Measurements from ENCODE around the gene GM2A. TPM values are rescaled to one million over a fixed set of nuclear protein-coding genes. Genes with fewer than 3 reads are reported as not detected.

GM2A gene
- total and polyA plus RNA-seq, 2 of the 13 experiments (the other 11 are each of a cell fraction or from before 2014, with no cell fraction given) = 14.6 to 29.6 TPM

DNA sequence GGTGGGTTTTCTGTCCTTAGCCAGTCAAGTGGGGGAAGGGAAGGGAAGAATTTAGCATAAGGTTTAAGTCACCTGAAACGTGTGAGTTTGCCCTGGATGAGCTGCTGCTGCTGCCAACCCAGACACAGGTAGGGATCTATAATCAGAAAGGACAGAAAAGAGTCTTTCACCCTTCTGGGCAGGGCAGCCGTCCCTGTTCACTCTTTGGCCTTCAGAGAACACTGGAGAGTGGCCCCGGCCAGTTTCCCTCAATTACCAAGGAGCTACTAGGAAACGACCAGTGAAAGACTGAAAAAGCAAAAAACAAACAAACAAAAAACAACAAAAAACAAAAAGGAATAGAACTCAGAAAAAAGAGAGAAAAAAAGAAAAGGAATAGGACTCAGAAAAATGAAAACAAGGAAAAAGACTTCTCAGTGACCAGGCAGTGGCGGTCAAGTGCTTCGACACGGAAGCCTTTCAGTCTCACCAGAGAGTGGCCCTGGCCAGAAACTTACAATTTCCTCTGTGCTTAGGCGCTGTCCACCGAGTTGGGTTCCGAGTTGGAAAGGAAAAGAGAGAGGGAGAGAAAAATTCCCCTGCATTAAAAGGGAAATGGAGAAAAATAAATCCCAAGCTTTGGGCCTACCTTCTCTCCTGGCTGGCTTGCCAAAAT lies 2.5 kb upstream of the GM2A start (continued):
- TF ChIP-seq ZNF670 (CRISPR knock-in tag; IDR thresholded peaks at IDR 0.05; ENCODE audit: borderline replicate concordance) (no peak), ZNF879 (CRISPR knock-in tag; IDR thresholded peaks at IDR 0.05) (no peak), PAWR (CRISPR knock-in tag; IDR thresholded peaks at IDR 0.05; ENCODE audit: borderline replicate concordance) (no peak), KDM3A (CRISPR knock-in tag; IDR thresholded peaks at IDR 0.05; ENCODE audit: low read depth) (0 out of 2 replicates have a peak, but pooled peaks have one; percentile 23), SETDB1 (CRISPR knock-in tag; IDR thresholded peaks at IDR 0.05; ENCODE audit: borderline replicate concordance) (no peak), TGIF2 (CRISPR knock-in tag; IDR thresholded peaks at IDR 0.05) (peak; percentile 38; the same call in 1 of the 2 replicates), SPEN (CRISPR knock-in tag; IDR thresholded peaks at IDR 0.05; ENCODE audit: low read depth) (0 out of 2 replicates have a peak, but pooled peaks have one; percentile 24), ZNF468 (CRISPR knock-in tag; IDR thresholded peaks at IDR 0.05) (no peak), KDM5A (IDR thresholded peaks at IDR 0.05; ENCODE audit: borderline replicate concordance, low read length) (peak; percentile 66; the same call in 1 of the 2 replicates), ASH2L (IDR thresholded peaks at IDR 0.05; ENCODE audit: insufficient read length, low read depth, low read length) (peak; percentile 45), U2AF1 (optimal IDR thresholded peaks at IDR 0.05; ENCODE audit: low read depth, low read length) (no peak), ZNF720 (CRISPR knock-in tag; IDR thresholded peaks at IDR 0.05) (no peak), ZNF564 (CRISPR knock-in tag; IDR thresholded peaks at IDR 0.05) (no peak), IKZF4 (CRISPR knock-in tag; IDR thresholded peaks at IDR 0.05; ENCODE audit: borderline replicate concordance, low read depth, not compliant biosample characterization) (no peak), MTF2 (CRISPR knock-in tag; IDR thresholded peaks at IDR 0.05; ENCODE audit: borderline replicate concordance) (no peak), PRPF4 (IDR thresholded peaks at IDR 0.05; ENCODE audit: low read depth, low read length, poor library complexity, severe bottlenecking) (no peak), ZNF484 (CRISPR knock-in tag; IDR thresholded peaks at IDR 0.05; ENCODE audit: borderline replicate concordance, low read depth) (no peak), ZNF775 (CRISPR knock-in tag; IDR thresholded peaks at IDR 0.05; ENCODE audit: borderline replicate concordance) (no peak), RCOR2 (CRISPR knock-in tag; IDR thresholded peaks at IDR 0.05) (no peak), KLF12 (CRISPR knock-in tag; IDR thresholded peaks at IDR 0.05; ENCODE audit: borderline replicate concordance) (0 out of 2 replicates have a peak, but pooled peaks have one; percentile 51), KDM2A (CRISPR knock-in tag; IDR thresholded peaks at IDR 0.05; ENCODE audit: borderline replicate concordance, low read depth) (no peak), NFE2L2 (IDR thresholded peaks at IDR 0.05; ENCODE audit: low read length) (no peak)
- TF ChIP-seq, protein P1, sequence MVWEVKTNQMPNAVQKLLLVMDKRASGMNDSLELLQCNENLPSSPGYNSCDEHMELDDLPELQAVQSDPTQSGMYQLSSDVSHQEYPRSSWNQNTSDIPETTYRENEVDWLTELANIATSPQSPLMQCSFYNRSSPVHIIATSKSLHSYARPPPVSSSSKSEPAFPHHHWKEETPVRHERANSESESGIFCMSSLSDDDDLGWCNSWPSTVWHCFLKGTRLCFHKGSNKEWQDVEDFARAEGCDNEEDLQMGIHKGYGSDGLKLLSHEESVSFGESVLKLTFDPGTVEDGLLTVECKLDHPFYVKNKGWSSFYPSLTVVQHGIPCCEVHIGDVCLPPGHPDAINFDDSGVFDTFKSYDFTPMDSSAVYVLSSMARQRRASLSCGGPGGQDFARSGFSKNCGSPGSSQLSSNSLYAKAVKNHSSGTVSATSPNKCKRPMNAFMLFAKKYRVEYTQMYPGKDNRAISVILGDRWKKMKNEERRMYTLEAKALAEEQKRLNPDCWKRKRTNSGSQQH (CRISPR knock-in tag; IDR thresholded peaks at IDR 0.05; ENCODE audit: low read depth) = 0 out of 2 replicates have a peak, but pooled peaks have one; percentile 18
- TF ChIP-seq, protein P2, sequence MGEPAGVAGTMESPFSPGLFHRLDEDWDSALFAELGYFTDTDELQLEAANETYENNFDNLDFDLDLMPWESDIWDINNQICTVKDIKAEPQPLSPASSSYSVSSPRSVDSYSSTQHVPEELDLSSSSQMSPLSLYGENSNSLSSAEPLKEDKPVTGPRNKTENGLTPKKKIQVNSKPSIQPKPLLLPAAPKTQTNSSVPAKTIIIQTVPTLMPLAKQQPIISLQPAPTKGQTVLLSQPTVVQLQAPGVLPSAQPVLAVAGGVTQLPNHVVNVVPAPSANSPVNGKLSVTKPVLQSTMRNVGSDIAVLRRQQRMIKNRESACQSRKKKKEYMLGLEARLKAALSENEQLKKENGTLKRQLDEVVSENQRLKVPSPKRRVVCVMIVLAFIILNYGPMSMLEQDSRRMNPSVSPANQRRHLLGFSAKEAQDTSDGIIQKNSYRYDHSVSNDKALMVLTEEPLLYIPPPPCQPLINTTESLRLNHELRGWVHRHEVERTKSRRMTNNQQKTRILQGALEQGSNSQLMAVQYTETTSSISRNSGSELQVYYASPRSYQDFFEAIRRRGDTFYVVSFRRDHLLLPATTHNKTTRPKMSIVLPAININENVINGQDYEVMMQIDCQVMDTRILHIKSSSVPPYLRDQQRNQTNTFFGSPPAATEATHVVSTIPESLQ (CRISPR knock-in tag; conservative IDR thresholded peaks at IDR 0.05) = no peak
- TF ChIP-seq, protein P3, sequence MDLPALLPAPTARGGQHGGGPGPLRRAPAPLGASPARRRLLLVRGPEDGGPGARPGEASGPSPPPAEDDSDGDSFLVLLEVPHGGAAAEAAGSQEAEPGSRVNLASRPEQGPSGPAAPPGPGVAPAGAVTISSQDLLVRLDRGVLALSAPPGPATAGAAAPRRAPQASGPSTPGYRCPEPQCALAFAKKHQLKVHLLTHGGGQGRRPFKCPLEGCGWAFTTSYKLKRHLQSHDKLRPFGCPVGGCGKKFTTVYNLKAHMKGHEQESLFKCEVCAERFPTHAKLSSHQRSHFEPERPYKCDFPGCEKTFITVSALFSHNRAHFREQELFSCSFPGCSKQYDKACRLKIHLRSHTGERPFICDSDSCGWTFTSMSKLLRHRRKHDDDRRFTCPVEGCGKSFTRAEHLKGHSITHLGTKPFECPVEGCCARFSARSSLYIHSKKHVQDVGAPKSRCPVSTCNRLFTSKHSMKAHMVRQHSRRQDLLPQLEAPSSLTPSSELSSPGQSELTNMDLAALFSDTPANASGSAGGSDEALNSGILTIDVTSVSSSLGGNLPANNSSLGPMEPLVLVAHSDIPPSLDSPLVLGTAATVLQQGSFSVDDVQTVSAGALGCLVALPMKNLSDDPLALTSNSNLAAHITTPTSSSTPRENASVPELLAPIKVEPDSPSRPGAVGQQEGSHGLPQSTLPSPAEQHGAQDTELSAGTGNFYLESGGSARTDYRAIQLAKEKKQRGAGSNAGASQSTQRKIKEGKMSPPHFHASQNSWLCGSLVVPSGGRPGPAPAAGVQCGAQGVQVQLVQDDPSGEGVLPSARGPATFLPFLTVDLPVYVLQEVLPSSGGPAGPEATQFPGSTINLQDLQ (CRISPR knock-in tag; IDR thresholded peaks at IDR 0.05) = no peak
